Body of pancreas (tissue), 4 donors: Measurements from ENCODE around the gene TKFC. TPM values are rescaled to one million over a fixed set of nuclear protein-coding genes. Genes with fewer than 3 reads are reported as not detected.

Experiments
- ATAC-seq: fragments of 150-250 bp; one replicate; pipeline ENCODE4 v1.9.1; 2016
- DNase-seq, 4 donors: peaks; one replicate each; pipeline ENCODE4 v3.0.0-alpha.2; 2019
- H3K27ac ChIP-seq, 4 donors: fragments of 200-600 bp; sonication (generic); 1 replicate in 3 of 4; 2 replicates in 1 of 4; pipeline versions ENCODE4 v1.5.1 to v1.6.1; 2016 to 2019; ENCODE audit warnings: mild to moderate bottlenecking in 1 of 4, mixed read lengths in 1 of 4, moderate library complexity in 1 of 4
- H3K27me3 ChIP-seq, 2 donors: fragments of 200-600 bp; sonication (generic); one replicate each; pipeline ENCODE4 v1.6.0; 2016; ENCODE audit warnings: mild to moderate bottlenecking in 1 of 2
- H3K36me3 ChIP-seq, 2 donors: fragments of 200-600 bp; sonication (generic); replicated peaks in 1 of 2; 2 replicates each; pipeline ENCODE4 v1.5.1; 2016; ENCODE audit warnings: low read depth in 2 of 2; ENCODE audit not compliant: insufficient read depth in 1 of 2
- H3K4me1 ChIP-seq: fragments of 200-600 bp; sonication (generic); one replicate; pipeline ENCODE4 v1.6.0; 2016
- H3K4me3 ChIP-seq, 2 donors: fragments of 200-600 bp; sonication (generic); 1 replicate in 1 of 2; 2 replicates in 1 of 2; pipeline ENCODE4 v1.5.1; 2016 to 2019
- H3K9me3 ChIP-seq, 3 donors: fragments of 200-600 bp; sonication (generic); 1 replicate in 2 of 3; 2 replicates in 1 of 3; pipeline ENCODE4 v1.5.1; 2016
- CTCF ChIP-seq, 7 experiments: fragments of 450-650 bp in 4 of 7; fragments of 200-600 bp in 3 of 7; sonication (generic) in 3 of 7; IDR thresholded peaks; one replicate each; pipeline ENCODE4 v1.5.1; 2016 to 2019; ENCODE audit warnings: antibody characterized with exemption in 7 of 7
- POLR2A ChIP-seq, 3 donors: fragments of 450-650 bp; IDR thresholded peaks; one replicate each; pipeline ENCODE4 v1.6.1; 2016; ENCODE audit warnings: antibody characterized with exemption in 3 of 3, mild to moderate bottlenecking in 2 of 3
- WGBS, 2 donors: methylation state at CpG; one replicate each; pipeline ENCODE4 v1.1.5; 2017; 5-methylcytosine and 5-hydroxymethylcytosine counted together
- intact Hi-C: fragments of 100-400 bp; cut with DNase I; formaldehyde crosslinking; loops from one replicate; pipeline ENCODE4 v1.15.1; 2023
- total RNA-seq, 2 donors: library from RNA; depleted of rRNA; stranded (reverse); fragments of >200 nt; gene quantifications; one replicate each; pipeline ENCODE4 v1.1.0, GENCODE V29; 2016

The TKFC gene
- total RNA-seq, 2 donors from 2014 or later, result 27.5 to 38.6 TPM

GRCh38 chr11:61338783-61339489 is 5.9 kb downstream of the TKFC start:
- DNase-seq (no peak), ATAC-seq (no peak)
- Histone ChIP-seq H3K4me1 (peaks cover 29% of the 10 kb centered on the region), H3K27ac (no peak overlapping the region), H3K9me3 (no peaks in the 10 kb centered on the region), H3K4me3 (no peak overlapping the region), H3K36me3 (peaks cover 0 to 5% of the 10 kb centered on the region in 2 donors), H3K27me3 (no peaks in the 10 kb centered on the region)
- intact Hi-C loops, result no loop called here
- TF ChIP-seq CTCF (IDR thresholded peaks at IDR 0.05) (no peak), POLR2A (IDR thresholded peaks at IDR 0.05) (no peak)
- 90 to 92% methylated on average over 21 to 25 of the region's 26 CpGs for whole genome bisulfite sequencing, 2 donors

- intact Hi-C loops, result no loop called here
- WGBS, 2 donors, result 87 to 88% methylated on average over 4 of the region's 4 CpGs
- TF ChIP-seq POLR2A (IDR thresholded peaks at IDR 0.05) (no peak), CTCF (IDR thresholded peaks at IDR 0.05) (no peak)
- peaks cover 0 to 5% of the 10 kb centered on the region in 2 donors for H3K36me3 ChIP-seq
- H3K27me3 ChIP-seq, result no peaks in the 10 kb centered on the region
- ATAC-seq (no peak), DNase-seq (no peak)
- peaks cover 24% of the 10 kb centered on the region for H3K4me1 ChIP-seq
- no peak overlapping the region for H3K27ac ChIP-seq
- H3K9me3 ChIP-seq, result no peaks in the 10 kb centered on the region
- H3K4me3 ChIP-seq, result no peak overlapping the region
These were observed 6.5 kb downstream of the TKFC start for GRCh38 chr11:61339490-61339878.

GRCh38 chr11:61340979-61341378 is 8.0 kb downstream of the TKFC start:
- Histone ChIP-seq H3K9me3 (no peaks in the 10 kb centered on the region), H3K27ac (no peak overlapping the region), H3K36me3 (peaks cover 0 to 5% of the 10 kb centered on the region in 2 donors), H3K4me1 (peaks cover 9% of the 10 kb centered on the region), H3K4me3 (no peak overlapping the region), H3K27me3 (no peaks in the 10 kb centered on the region)
- no peak for DNase-seq
- intact Hi-C loops, result loop anchor here (5.0 kb wide), 1 partner anchor 41 kb away; no protein-coding TSS in a partner anchor
- no peak for TF ChIP-seq CTCF (IDR thresholded peaks at IDR 0.05)
- no peak for TF ChIP-seq POLR2A (IDR thresholded peaks at IDR 0.05)
- no peak for ATAC-seq
- WGBS, 2 donors, result 94% methylated on average over 2 of the region's 2 CpGs

GRCh38 chr11:61341706-61342105 is 8.7 kb downstream of the TKFC start:
- peaks cover 1% of the 10 kb centered on the region for H3K4me1 ChIP-seq
- ATAC-seq (no peak), DNase-seq (no peak)
- H3K36me3 ChIP-seq, result peaks cover 0 to 5% of the 10 kb centered on the region in 2 donors
- H3K9me3 ChIP-seq, result no peaks in the 10 kb centered on the region
- no peak overlapping the region for H3K27ac ChIP-seq
- intact Hi-C loops, result loop anchor here (5.0 kb wide), 1 partner anchor 41 kb away; no protein-coding TSS in a partner anchor
- TF ChIP-seq POLR2A (IDR thresholded peaks at IDR 0.05), result no peak
- no peak for TF ChIP-seq CTCF (IDR thresholded peaks at IDR 0.05)
- H3K4me3 ChIP-seq, result no peak overlapping the region
- no peaks in the 10 kb centered on the region for H3K27me3 ChIP-seq
- 91 to 100% methylated on average over 1 to 4 of the region's 4 CpGs for WGBS, 2 donors
